ENCODE measurements around the gene THEMIS.
"Not testable (repeated sequence)": the region's sequence is repeated elsewhere in the genome, so short reads cannot be mapped to it uniquely, and the experiment has no call there.

The THEMIS gene

GRCh38 chr6:127811900-127812570 lies 88.8 kb downstream of the THEMIS start:
- DNase-seq (ENCODE audit: insufficient read length, low spot score) = no peak
- FAIRE-seq = no peak

- DNase-seq (ENCODE audit: insufficient read length, low spot score) (no peak), FAIRE-seq (no peak)
Observed at GRCh38 chr6:127807806-127808517, 92.9 kb downstream of the THEMIS start.

- FAIRE-seq (no peak), DNase-seq (ENCODE audit: insufficient read length, low spot score) (no peak)
Observed at GRCh38 chr6:127796713-127797112, 104.1 kb downstream of the THEMIS start.

GRCh38 chr6:127794405-127794804 lies 106.5 kb downstream of the THEMIS start:
- DNase-seq (ENCODE audit: insufficient read length, low spot score) = no peak

GRCh38 chr6:127793396-127793795 lies 107.5 kb downstream of the THEMIS start:
- DNase-seq (ENCODE audit: insufficient read length, low spot score) = no peak
- FAIRE-seq = no peak

More at GRCh38 chr6:127794405-127794804, 106.5 kb downstream of the THEMIS start:
- no peak for FAIRE-seq

- FAIRE-seq (no peak), DNase-seq (ENCODE audit: insufficient read length, low spot score) (no peak)
Observed at GRCh38 chr6:127792616-127793015, 108.2 kb downstream of the THEMIS start.

- DNase-seq (ENCODE audit: insufficient read length, low spot score) = no peak
- no peak for FAIRE-seq
Observed at GRCh38 chr6:127791779-127792528, 108.9 kb downstream of the THEMIS start.

- DNase-seq (ENCODE audit: insufficient read length, low spot score) (no peak), FAIRE-seq (no peak)
Observed at GRCh38 chr6:127790571-127790970, 110.3 kb downstream of the THEMIS start.

- FAIRE-seq (no peak), DNase-seq (ENCODE audit: insufficient read length, low spot score) (no peak)
Observed at GRCh38 chr6:127786109-127786508, 114.7 kb downstream of the THEMIS start.

- no peak for FAIRE-seq
Observed at GRCh38 chr6:127784468-127784867, 116.4 kb downstream of the THEMIS start.

GRCh38 chr6:127781636-127782272 lies 119.1 kb downstream of the THEMIS start:
- DNase-seq (ENCODE audit: insufficient read length, low spot score); FAIRE-seq: not testable (repeated sequence)

More at GRCh38 chr6:127784468-127784867, 116.4 kb downstream of the THEMIS start:
- DNase-seq (ENCODE audit: insufficient read length, low spot score) = no peak

- no peak for FAIRE-seq
- DNase-seq (ENCODE audit: insufficient read length, low spot score) = no peak
Observed at GRCh38 chr6:127776320-127776719, 124.5 kb downstream of the THEMIS start.

- FAIRE-seq = no peak
- no peak for DNase-seq (ENCODE audit: insufficient read length, low spot score)
Observed at GRCh38 chr6:127775371-127775770, 125.5 kb downstream of the THEMIS start.

- DNase-seq (ENCODE audit: insufficient read length, low spot score) = no peak
- no peak for FAIRE-seq
Observed at GRCh38 chr6:127768745-127769144, 132.1 kb downstream of the THEMIS start.

- DNase-seq (ENCODE audit: insufficient read length, low spot score) (no peak), FAIRE-seq (no peak)
Observed at GRCh38 chr6:127768223-127768622, 132.6 kb downstream of the THEMIS start.

- no peak for DNase-seq (ENCODE audit: insufficient read length, low spot score)
- no peak for FAIRE-seq
Observed at GRCh38 chr6:127765949-127766348, 134.9 kb downstream of the THEMIS start.

GRCh38 chr6:127762284-127762683 lies 138.6 kb downstream of the THEMIS start:
- DNase-seq (ENCODE audit: insufficient read length, low spot score) (no peak), FAIRE-seq (no peak)

GRCh38 chr6:127761084-127761483 lies 139.8 kb downstream of the THEMIS start:
- FAIRE-seq (no peak), DNase-seq (ENCODE audit: insufficient read length, low spot score) (no peak)

- no peak for DNase-seq (ENCODE audit: insufficient read length, low spot score)
- no peak for FAIRE-seq
Observed at GRCh38 chr6:127749095-127749494, 151.8 kb downstream of the THEMIS start.

- DNase-seq (ENCODE audit: insufficient read length, low spot score) (no peak), FAIRE-seq (no peak)
Observed at GRCh38 chr6:127748290-127748689, 152.6 kb downstream of the THEMIS start.

- FAIRE-seq = no peak
- DNase-seq (ENCODE audit: insufficient read length, low spot score) = no peak
Observed at GRCh38 chr6:127738423-127738822, 162.4 kb downstream of the THEMIS start.
